ENCODE measurements around the gene TTC4.

The TTC4 gene

GRCh38 chr1:54787604-54788003 is 71.9 kb downstream of the TTC4 start:
- DNase-seq, result no peak

GRCh38 chr1:54788459-54788858 is 72.8 kb downstream of the TTC4 start:
- DNase-seq, result no peak

GRCh38 chr1:54791880-54792522 is 76.3 kb downstream of the TTC4 start:
- peak in 1 of 2 experiments; percentile 9 for DNase-seq

All from SHP77 (cell line).